GM21723 (cell line): ENCODE results near the gene ARF4.

Experiments
- ATAC-seq: cut with Tn5 transposase; IDR thresholded peaks from one replicate; pipeline ENCODE4 v1.9.1; 2021; ENCODE audit warnings: mild to moderate bottlenecking, moderate library complexity; ENCODE audit not compliant: unreplicated experiment

The ARF4 gene

DNA sequence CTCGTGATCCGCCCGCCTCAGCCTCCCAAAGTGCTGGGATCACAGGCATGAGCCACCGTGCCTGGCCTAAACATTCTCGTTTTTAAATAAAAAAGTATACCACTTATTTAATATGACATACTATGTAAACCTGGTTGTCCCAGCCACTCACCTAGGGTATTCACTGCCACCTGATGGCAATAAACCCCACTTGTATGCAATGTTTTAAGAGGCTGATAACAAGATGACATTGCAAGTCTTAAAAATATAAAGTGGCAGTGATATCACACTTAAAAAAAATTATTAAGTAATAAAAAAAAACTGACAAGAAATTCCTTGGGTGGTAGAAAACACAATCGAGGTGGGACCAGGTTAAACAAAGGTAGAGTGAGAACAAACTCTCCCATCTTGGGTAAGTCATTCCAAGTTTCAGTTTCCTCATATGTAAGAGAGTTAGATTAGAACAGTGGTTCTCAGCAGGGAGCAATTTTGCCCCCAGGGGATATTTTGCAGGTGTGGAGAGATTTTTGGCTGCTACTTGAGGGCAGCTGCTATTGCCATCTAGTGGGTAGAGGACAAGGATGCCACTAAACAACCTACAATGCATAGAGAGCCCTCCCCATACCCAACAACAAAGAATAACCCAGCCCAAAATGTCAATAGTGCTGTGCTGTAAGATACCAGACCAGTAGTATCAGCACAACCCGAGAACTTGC is 14.5 kb downstream of the ARF4 start:
- ATAC-seq = no peak

GRCh38 chr3:57577801-57578200 is 19.3 kb downstream of the ARF4 start:
- ATAC-seq = no peak

- ATAC-seq = no peak
Measured at GRCh38 chr3:57575966-57576626, 21.0 kb downstream of the ARF4 start.

GRCh38 chr3:57572096-57572495 is 25.0 kb downstream of the ARF4 start:
- no peak for ATAC-seq

GRCh38 chr3:57570878-57571277 is 26.3 kb downstream of the ARF4 start:
- ATAC-seq = no peak

- ATAC-seq = no peak
Measured at GRCh38 chr3:57569859-57570450, 27.2 kb downstream of the ARF4 start.

DNA sequence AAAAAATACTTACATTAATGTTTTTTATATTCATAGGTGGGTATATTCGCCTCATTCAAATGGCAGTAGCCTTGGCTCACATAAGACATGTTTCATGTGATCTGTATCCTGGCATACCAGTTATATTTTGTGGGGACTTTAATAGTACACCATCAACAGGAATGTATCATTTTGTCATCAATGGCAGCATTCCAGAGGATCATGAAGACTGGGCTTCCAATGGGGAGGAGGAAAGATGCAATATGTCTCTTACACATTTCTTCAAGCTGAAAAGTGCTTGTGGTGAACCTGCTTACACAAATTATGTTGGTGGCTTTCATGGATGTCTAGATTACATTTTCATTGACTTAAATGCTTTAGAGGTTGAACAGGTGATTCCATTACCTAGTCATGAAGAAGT is 37.6 kb downstream of the ARF4 start:
- ATAC-seq = no peak

DNA sequence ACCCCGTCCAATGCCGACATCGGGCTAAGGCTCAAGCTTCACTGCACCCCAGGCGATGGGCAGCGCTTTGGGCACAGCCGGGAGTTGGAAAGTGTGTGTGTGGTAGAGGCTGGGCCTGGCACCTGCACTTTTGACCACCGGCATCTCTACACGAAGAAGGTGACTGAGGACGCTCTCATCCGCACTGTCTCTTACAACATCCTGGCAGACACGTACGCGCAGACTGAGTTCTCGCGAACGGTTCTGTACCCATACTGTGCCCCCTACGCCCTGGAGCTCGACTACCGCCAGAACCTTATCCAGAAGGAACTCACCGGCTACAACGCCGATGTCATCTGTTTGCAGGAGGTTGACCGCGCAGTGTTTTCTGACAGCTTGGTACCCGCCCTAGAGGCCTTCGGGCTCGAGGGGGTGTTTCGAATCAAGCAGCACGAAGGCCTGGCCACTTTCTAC is 40.0 kb downstream of the ARF4 start:
- peak; percentile 16 for ATAC-seq

GRCh38 chr3:57556459-57557084 is 40.6 kb downstream of the ARF4 start:
- ATAC-seq = peak; percentile 40

GRCh38 chr3:57555738-57556458 is 41.2 kb downstream of the ARF4 start, which contains the start of gene PDE12:
TSS of gene PDE12 (plus strand) at chr3:57556274. CDS start at chr3:57556380, 106 bp downstream.
- ATAC-seq = peak; percentile 85

GRCh38 chr3:57555306-57555705 is 41.8 kb downstream of the ARF4 start:
- no peak for ATAC-seq

- no peak for ATAC-seq
Measured at GRCh38 chr3:57546616-57547015, 50.5 kb downstream of the ARF4 start.

- ATAC-seq = no peak
Measured at GRCh38 chr3:57545636-57546268, 51.4 kb downstream of the ARF4 start.

DNA sequence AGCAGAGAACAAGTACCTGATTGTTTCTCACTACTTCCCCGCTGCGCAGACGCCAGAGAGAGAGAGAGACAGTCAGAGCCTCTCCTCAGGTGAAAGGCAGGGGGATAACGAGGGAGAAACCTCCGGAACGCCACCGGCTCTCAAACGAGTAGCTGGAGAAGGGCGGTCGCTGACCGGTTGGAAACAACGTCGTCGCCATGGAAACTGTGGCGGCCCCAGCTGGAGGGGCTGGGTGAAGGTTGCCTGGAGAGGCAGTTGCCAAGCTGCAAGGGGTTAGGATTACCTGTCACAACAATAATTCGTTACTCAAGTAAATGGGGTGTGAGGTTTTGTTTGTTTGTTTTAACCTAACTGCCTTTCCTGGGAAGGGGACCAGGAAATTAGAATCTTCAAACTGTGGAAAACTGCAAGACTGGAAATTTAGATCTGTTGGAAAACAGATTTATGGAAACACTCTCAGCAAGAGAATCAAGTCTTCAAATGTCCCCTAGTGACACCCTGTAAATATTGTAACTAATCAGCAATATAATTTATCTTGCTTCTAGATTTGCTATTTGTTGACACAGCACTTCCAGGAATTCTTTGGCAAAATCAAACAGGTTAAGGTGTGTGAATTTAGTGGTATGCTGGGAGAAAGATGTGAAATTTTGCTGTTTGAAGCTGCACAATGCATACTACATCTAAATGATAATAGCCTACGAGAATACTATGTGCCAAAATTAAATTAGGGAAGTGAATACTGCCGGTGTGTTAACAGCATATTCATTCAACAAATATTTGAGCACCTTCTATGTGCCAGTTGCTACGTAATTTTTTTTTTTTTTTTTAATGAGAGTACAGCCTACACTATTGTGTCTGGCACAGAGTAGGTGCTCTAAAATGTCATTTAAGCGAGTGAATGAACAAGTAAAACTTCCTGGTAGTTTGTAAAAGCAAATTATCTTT is 52.7 kb downstream of the ARF4 start, which contains the start of gene DNAH12:
DNAH12 (minus strand) TSS at position 164 of the 945 bp plus-strand sequence. CDS start 1,474 bp downstream, outside the sequence.
- ATAC-seq = no peak

GRCh38 chr3:57538465-57538864 is 58.7 kb downstream of the ARF4 start:
- ATAC-seq = no peak

GRCh38 chr3:57530071-57530608 is 67.0 kb downstream of the ARF4 start:
- ATAC-seq = no peak
